Liver (tissue), 9 donors: ENCODE measurements around the gene HIVEP2. TPM values are rescaled to one million over a fixed set of nuclear protein-coding genes. Genes with fewer than 3 reads are reported as not detected.

Source experiments
- DNase-seq: peaks from one replicate; pipeline ENCODE4 v3.0.0-alpha.2; 2017; ENCODE audit warnings: low spot score
- H3K27ac ChIP-seq, 2 donors: one replicate each; pipeline ENCODE4 v1.7.0; 2013; ENCODE audit warnings: inconsistent platforms in 2 of 2, low read length in 2 of 2, control low read depth in 1 of 2, low read depth in 1 of 2, mild to moderate bottlenecking in 1 of 2
- H3K27me3 ChIP-seq, 4 donors: one replicate each; pipeline versions ENCODE4 v1.6.1 to v1.7.0; 2013; ENCODE audit warnings: low read length in 3 of 4, inconsistent platforms in 1 of 4, mild to moderate bottlenecking in 1 of 4, moderate library complexity in 1 of 4; ENCODE audit not compliant: control insufficient read depth in 4 of 4, insufficient read depth in 4 of 4
- H3K36me3 ChIP-seq, 4 donors: one replicate each; pipeline versions ENCODE4 v1.6.1 to v1.7.0; 2013; ENCODE audit warnings: low read length in 3 of 4, mild to moderate bottlenecking in 3 of 4, low read depth in 1 of 4, moderate library complexity in 1 of 4; ENCODE audit not compliant: control insufficient read depth in 4 of 4, insufficient read depth in 3 of 4
- H3K4me1 ChIP-seq, 4 donors: one replicate each; pipeline versions ENCODE4 v1.6.1 to v1.7.0; 2013; ENCODE audit warnings: low read length in 3 of 4, mild to moderate bottlenecking in 3 of 4, moderate library complexity in 1 of 4; ENCODE audit not compliant: control insufficient read depth in 4 of 4, insufficient read depth in 4 of 4
- H3K4me3 ChIP-seq, 3 donors: one replicate each; pipeline versions ENCODE4 v1.6.1 to v1.7.0; 2013; ENCODE audit warnings: low read length in 3 of 3, control low read depth in 1 of 3, low read depth in 1 of 3, mild to moderate bottlenecking in 1 of 3
- H3K9ac ChIP-seq, 2 donors: one replicate each; pipeline ENCODE4 v1.7.0; 2013; ENCODE audit warnings: low read length in 2 of 2, mild to moderate bottlenecking in 2 of 2, moderate library complexity in 2 of 2, control low read depth in 1 of 2, low read depth in 1 of 2
- H3K9me3 ChIP-seq, 4 donors: one replicate each; pipeline versions ENCODE4 v1.6.1 to v1.7.0; 2013; ENCODE audit warnings: low read length in 3 of 4; ENCODE audit not compliant: control insufficient read depth in 4 of 4
- EGR1 ChIP-seq, 2 donors: IDR thresholded peaks; 2 replicates each; pipeline ENCODE4 v1.6.1; 2016 to 2018; ENCODE audit warnings: antibody characterized with exemption in 2 of 2, low read depth in 2 of 2
- FOXA1 ChIP-seq: IDR thresholded peaks from 2 replicates; pipeline ENCODE4 v1.6.1; 2016; ENCODE audit warnings: antibody characterized with exemption
- FOXA2 ChIP-seq: IDR thresholded peaks from 2 replicates; pipeline ENCODE4 v1.6.1; 2016; ENCODE audit warnings: antibody characterized with exemption
- GABPA ChIP-seq, 2 donors: IDR thresholded peaks in 1 of 2; conservative IDR thresholded peaks in 1 of 2; 2 replicates each; pipeline ENCODE4 v1.6.1; 2016; ENCODE audit warnings: antibody characterized with exemption in 2 of 2, mild to moderate bottlenecking in 1 of 2, moderate library complexity in 1 of 2
- HNF4A ChIP-seq, 2 donors: conservative IDR thresholded peaks; 2 replicates each; pipeline ENCODE4 v1.6.1; 2016; ENCODE audit warnings: antibody characterized with exemption in 2 of 2, mild to moderate bottlenecking in 2 of 2
- JUND ChIP-seq, 2 donors: IDR thresholded peaks; 2 replicates each; pipeline ENCODE4 v1.6.1; 2016; ENCODE audit warnings: antibody characterized with exemption in 2 of 2
- NR2F2 ChIP-seq: IDR thresholded peaks from 2 replicates; pipeline ENCODE4 v1.6.1; 2016; ENCODE audit warnings: antibody characterized with exemption
- RAD21 ChIP-seq, 2 donors: IDR thresholded peaks; 2 replicates each; pipeline ENCODE4 v1.6.1; 2016; ENCODE audit warnings: antibody characterized with exemption in 2 of 2, mild to moderate bottlenecking in 2 of 2
- REST ChIP-seq: IDR thresholded peaks from 2 replicates; pipeline ENCODE4 v1.6.1; 2016; ENCODE audit warnings: antibody characterized with exemption, mild to moderate bottlenecking
- RXRA ChIP-seq, 2 donors: IDR thresholded peaks; 2 replicates each; pipeline ENCODE4 v1.6.1; 2017 to 2018; ENCODE audit warnings: antibody characterized with exemption in 2 of 2, mild to moderate bottlenecking in 1 of 2
- SP1 ChIP-seq: IDR thresholded peaks from 2 replicates; pipeline ENCODE4 v1.6.1; 2018; ENCODE audit warnings: antibody characterized with exemption, mild to moderate bottlenecking
- TAF1 ChIP-seq: conservative IDR thresholded peaks from 2 replicates; pipeline ENCODE4 v1.6.1; 2016; ENCODE audit warnings: antibody characterized with exemption, mild to moderate bottlenecking
- YY1 ChIP-seq: IDR thresholded peaks from 2 replicates; pipeline ENCODE4 v1.6.1; 2016; ENCODE audit warnings: antibody characterized with exemption, mild to moderate bottlenecking
- ZBTB33 ChIP-seq: IDR thresholded peaks from 2 replicates; pipeline ENCODE4 v1.6.1; 2016; ENCODE audit warnings: antibody characterized with exemption
- WGBS: extraction: QIAGEN DNeasy Blood & Tissue Kit; methylation state at CpG from one replicate; pipeline ENCODE4 v1.1.7; 2013; 5-methylcytosine and 5-hydroxymethylcytosine counted together
- polyA plus RNA-seq, 2 donors: library from polyadenylated mRNA; stranded (reverse) in 1 of 2; unstranded in 1 of 2; fragments of 200-250 nt in 1 of 2; fragments of >200 nt in 1 of 2; fragmentation: Nextera tagmentation in 1 of 2; extraction: Ambion mirVana in 1 of 2; gene quantifications; one replicate each; pipeline versions ENCODE4 v1.2.1 to v1.2.3, GENCODE V29; 2013 to 2015
- total RNA-seq, 2 donors: library from RNA; depleted of rRNA; stranded (reverse); fragments of >200 nt; gene quantifications; one replicate each; pipeline ENCODE4 v1.2.3, GENCODE V29; 2014
- TF ChIP-seq, protein P1 (sequence below): fragments of 150-350 bp; IDR thresholded peaks from 2 replicates; pipeline ENCODE4 v1.5.1; 2017; ENCODE audit warnings: improper control_type of control experiment, low read depth, low read length; ENCODE audit not compliant: missing input control
- TF ChIP-seq, protein P2 (sequence below): IDR thresholded peaks from 2 replicates; pipeline ENCODE4 v1.6.1; 2016; ENCODE audit warnings: antibody characterized with exemption
- TF ChIP-seq, protein P3 (sequence below): IDR thresholded peaks from 2 replicates; pipeline ENCODE4 v1.6.1; 2016; ENCODE audit warnings: antibody characterized with exemption
- donor health status: healthy.
- donor health status: healthy.
- donor health status: healthy.
- donor health status: healthy.
- donor health status: healthy.

Gene HIVEP2
- total and polyA plus RNA-seq, 4 donors, result 0.82 to 6.6 (median 1.3) TPM

DNA sequence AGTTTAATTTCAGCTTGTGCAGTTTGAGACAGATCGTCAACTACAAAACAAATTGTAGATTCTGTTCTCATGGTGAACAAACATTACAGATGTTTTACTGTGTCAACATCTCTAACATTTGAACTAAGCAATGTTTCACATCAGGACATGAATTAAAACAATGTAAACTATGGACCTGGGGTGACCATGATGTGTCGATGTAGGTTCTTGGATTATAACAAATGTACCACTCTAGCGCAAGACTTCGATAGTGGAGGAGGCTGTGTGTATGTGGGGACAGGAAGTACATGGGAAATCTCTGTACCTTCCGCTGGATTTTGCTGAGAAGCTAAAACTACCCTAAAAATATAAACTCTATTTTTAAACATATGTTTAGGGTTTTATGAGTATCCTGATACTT is 17.1 kb downstream of the HIVEP2 start:
- Histone ChIP-seq H3K9ac (peak overlapping the region; percentile 93 to 99), H3K4me3 (peak overlapping the region in 2 of 3 donors; percentile 9 to 62), H3K36me3 (no peaks in the 10 kb centered on the region), H3K27ac (peak overlapping the region; percentile 97 to 99), H3K9me3 (no peaks in the 10 kb centered on the region), H3K4me1 (peaks cover 0 to 7% (median 3%) of the 10 kb centered on the region in 4 donors), H3K27me3 (no peaks in the 10 kb centered on the region)
- WGBS, result 47% methylated on average over 5 of the region's 5 CpGs
- no peak for DNase-seq
- TF ChIP-seq RAD21 (IDR thresholded peaks at IDR 0.05) (peak in 1 of 2 donors; percentile 23), REST (no peak), FOXA2 (peak; percentile 50), SP1 (no peak), GABPA (IDR thresholded peaks at IDR 0.05 in 1 of 2, conservative IDR thresholded peaks at IDR 0.05 in 1 of 2) (no peak), YY1 (no peak), NR2F2 (no peak), JUND (IDR thresholded peaks at IDR 0.05) (no peak), FOXA1 (no peak), ZBTB33 (no peak), HNF4A (conservative IDR thresholded peaks at IDR 0.05) (peak in 1 of 2 donors; percentile 15)
- TF ChIP-seq, protein P1, sequence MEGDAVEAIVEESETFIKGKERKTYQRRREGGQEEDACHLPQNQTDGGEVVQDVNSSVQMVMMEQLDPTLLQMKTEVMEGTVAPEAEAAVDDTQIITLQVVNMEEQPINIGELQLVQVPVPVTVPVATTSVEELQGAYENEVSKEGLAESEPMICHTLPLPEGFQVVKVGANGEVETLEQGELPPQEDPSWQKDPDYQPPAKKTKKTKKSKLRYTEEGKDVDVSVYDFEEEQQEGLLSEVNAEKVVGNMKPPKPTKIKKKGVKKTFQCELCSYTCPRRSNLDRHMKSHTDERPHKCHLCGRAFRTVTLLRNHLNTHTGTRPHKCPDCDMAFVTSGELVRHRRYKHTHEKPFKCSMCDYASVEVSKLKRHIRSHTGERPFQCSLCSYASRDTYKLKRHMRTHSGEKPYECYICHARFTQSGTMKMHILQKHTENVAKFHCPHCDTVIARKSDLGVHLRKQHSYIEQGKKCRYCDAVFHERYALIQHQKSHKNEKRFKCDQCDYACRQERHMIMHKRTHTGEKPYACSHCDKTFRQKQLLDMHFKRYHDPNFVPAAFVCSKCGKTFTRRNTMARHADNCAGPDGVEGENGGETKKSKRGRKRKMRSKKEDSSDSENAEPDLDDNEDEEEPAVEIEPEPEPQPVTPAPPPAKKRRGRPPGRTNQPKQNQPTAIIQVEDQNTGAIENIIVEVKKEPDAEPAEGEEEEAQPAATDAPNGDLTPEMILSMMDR, result no peak
- TF ChIP-seq, protein P2, sequence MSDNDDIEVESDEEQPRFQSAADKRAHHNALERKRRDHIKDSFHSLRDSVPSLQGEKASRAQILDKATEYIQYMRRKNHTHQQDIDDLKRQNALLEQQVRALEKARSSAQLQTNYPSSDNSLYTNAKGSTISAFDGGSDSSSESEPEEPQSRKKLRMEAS, result no peak

GRCh38 chr6:142927271-142927580 is 17.8 kb downstream of the HIVEP2 start:
- H3K4me3 ChIP-seq, result peak overlapping the region; percentile 62 to 81 (median 73)
- H3K27me3 ChIP-seq, result no peaks in the 10 kb centered on the region
- H3K9ac ChIP-seq, result peak overlapping the region; percentile 93 to 99
- TF ChIP-seq EGR1 (IDR thresholded peaks at IDR 0.05; ENCODE audit: low read depth in 2 of 2) (no peak), NR2F2 (no peak), FOXA2 (no peak), YY1 (no peak), RXRA (IDR thresholded peaks at IDR 0.05) (no peak), GABPA (IDR thresholded peaks at IDR 0.05 in 1 of 2, conservative IDR thresholded peaks at IDR 0.05 in 1 of 2) (no peak), JUND (IDR thresholded peaks at IDR 0.05) (no peak), TAF1 (no peak), ZBTB33 (no peak), RAD21 (IDR thresholded peaks at IDR 0.05) (no peak)
- TF ChIP-seq, protein P1, result no peak
- TF ChIP-seq, protein P3, sequence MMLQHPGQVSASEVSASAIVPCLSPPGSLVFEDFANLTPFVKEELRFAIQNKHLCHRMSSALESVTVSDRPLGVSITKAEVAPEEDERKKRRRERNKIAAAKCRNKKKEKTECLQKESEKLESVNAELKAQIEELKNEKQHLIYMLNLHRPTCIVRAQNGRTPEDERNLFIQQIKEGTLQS, result no peak
- H3K9me3 ChIP-seq, result no peaks in the 10 kb centered on the region
- H3K36me3 ChIP-seq, result no peaks in the 10 kb centered on the region
- WGBS, result under 1% methylated on average over 7 of the region's 7 CpGs
- no peak for DNase-seq
- peaks cover 0 to 6% (median 3%) of the 10 kb centered on the region in 4 donors for H3K4me1 ChIP-seq
- peak overlapping the region; percentile 97 to 99 for H3K27ac ChIP-seq
